IPS DF 6.9 (cell line): ENCODE data around the gene TBKBP1.

Source experiments
- DNase-seq: peaks from one replicate; pipeline ENCODE4 v3.0.0-alpha.2; 2013; ENCODE audit warnings: low read depth, low spot score
- H3K27ac ChIP-seq: one replicate; pipeline ENCODE4 v1.5.1; 2013; ENCODE audit warnings: low read length, control low read depth
- H3K27me3 ChIP-seq: 2 replicates; pipeline ENCODE4 v1.6.1; 2013; ENCODE audit warnings: mild to moderate bottlenecking, low read length; ENCODE audit not compliant: control insufficient read depth, insufficient read depth
- H3K36me3 ChIP-seq: 2 replicates; pipeline ENCODE4 v1.6.1; 2013; ENCODE audit warnings: low read length; ENCODE audit not compliant: control insufficient read depth, insufficient read depth
- H3K4me1 ChIP-seq: 2 replicates; pipeline ENCODE4 v1.6.1; 2013; ENCODE audit warnings: low read length; ENCODE audit not compliant: control insufficient read depth, insufficient read depth
- H3K4me3 ChIP-seq: 2 replicates; pipeline ENCODE4 v1.5.1; 2013; ENCODE audit warnings: mild to moderate bottlenecking, low read length
- H3K9me3 ChIP-seq: 2 replicates; pipeline ENCODE4 v1.6.1; 2013; ENCODE audit warnings: low read length, inconsistent platforms; ENCODE audit not compliant: control insufficient read depth, insufficient read depth
- WGBS: extraction: QIAGEN DNeasy Blood & Tissue Kit; methylation state at CpG from one replicate; pipeline ENCODE4 v1.1.7; 2013; ENCODE audit warnings: mixed read lengths, missing lambda C conversion rate; ENCODE audit not compliant: insufficient read length, insufficient coverage; 5-methylcytosine and 5-hydroxymethylcytosine counted together

Gene TBKBP1

DNA sequence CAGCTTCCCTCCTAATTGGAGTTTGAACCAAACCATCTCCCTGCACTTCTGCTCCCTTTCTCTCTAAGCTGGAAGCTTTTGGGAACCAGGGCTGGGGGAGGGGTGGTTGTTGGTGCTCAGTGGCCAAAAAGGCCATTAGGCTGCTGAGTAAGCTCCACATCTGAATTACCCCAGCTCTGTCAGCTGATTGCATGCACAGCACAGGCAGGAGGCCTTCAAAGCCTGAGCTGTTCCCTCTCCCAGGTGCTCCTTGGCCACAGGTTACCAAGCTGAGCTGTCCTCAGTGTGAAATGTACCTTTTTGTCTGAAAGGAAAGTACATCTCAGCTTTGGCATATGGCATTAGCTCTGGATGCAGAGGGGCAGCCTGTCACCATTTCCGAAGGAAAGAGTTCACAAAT is 6.2 kb upstream of the TBKBP1 start:
- H3K36me3 ChIP-seq = peaks cover 3% of the 10 kb centered on the region; the same call in 1 of the 2 replicates
- H3K9me3 ChIP-seq = no peaks in the 10 kb centered on the region
- peaks cover 8% of the 10 kb centered on the region; the same call in 1 of the 2 replicates for H3K4me1 ChIP-seq
- no peak for DNase-seq
- no peak overlapping the region for H3K27ac ChIP-seq
- no peak overlapping the region for H3K4me3 ChIP-seq
- WGBS = no CpG with 5 or more reads among the region's 1 CpG
- no peaks in the 10 kb centered on the region for H3K27me3 ChIP-seq

DNA sequence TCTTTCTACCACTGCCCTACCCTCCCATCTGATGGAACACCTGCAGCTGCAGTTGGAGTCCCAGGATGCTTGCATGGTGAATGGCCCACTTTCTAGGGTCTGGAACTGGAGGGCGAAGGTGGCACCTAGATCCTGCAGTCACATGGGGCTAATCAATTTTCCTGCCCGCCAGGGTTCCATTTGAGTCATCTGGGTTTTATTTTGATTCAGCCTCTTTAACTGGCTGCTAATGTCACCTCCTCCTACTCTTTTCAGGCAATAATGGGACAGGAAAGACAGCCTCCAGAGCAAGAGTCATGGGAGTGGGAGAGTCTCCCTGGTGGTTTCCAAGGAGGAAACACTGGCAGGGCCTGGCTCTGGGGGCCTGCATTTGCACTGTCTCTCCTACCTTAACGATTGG is 3.8 kb upstream of the TBKBP1 start:
- Histone ChIP-seq H3K9me3 (no peaks in the 10 kb centered on the region), H3K27me3 (no peaks in the 10 kb centered on the region), H3K36me3 (no peaks in the 10 kb centered on the region), H3K27ac (no peak overlapping the region), H3K4me3 (no peak overlapping the region), H3K4me1 (peaks cover 14% of the 10 kb centered on the region; the same call in 1 of the 2 replicates)
- DNase-seq = no peak
- no CpG with 5 or more reads among the region's 3 CpGs for WGBS

DNA sequence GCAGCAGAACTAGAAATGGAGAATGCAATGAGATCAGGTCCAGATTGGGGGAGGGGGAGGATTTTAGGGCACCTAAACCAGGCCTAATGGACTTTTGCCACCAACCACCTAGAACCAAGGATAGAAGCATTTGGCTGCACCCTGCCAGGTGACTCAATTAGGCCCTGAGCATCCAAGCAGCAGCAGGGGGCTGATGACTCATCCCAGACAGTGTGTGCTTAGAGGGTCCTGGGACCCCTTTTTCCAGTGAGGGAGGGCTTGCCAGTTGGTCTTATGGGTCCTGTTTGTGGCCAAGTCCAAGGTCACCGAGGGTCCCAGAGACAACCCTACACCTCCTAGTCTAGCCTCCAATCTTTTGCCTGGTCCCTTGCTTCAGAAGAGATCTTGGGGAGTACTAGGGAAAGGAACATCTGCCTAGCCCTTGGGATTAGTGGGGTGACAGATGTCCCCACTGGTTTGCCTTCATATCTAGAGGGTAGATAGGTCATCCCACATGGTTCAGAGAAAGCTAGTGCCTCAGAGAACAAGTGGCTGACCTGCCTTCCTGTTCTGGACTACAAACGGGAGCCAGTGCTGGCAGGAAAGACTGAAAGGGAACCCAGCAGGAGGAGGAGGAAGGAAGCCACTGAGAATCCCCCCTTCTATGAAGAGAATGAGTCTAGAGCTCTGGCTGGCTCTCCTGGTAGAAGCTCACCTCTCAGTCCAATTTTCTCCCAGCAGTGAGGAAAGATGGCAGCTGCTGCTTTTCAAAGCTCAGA is 1.6 kb upstream of the TBKBP1 start:
- Histone ChIP-seq H3K27ac (no peak overlapping the region), H3K9me3 (no peaks in the 10 kb centered on the region), H3K4me3 (no peak overlapping the region), H3K36me3 (no peaks in the 10 kb centered on the region), H3K4me1 (peaks cover 14% of the 10 kb centered on the region; the same call in 1 of the 2 replicates), H3K27me3 (no peaks in the 10 kb centered on the region)
- DNase-seq = no peak
- WGBS = no CpG with 5 or more reads among the region's 2 CpGs

DNA sequence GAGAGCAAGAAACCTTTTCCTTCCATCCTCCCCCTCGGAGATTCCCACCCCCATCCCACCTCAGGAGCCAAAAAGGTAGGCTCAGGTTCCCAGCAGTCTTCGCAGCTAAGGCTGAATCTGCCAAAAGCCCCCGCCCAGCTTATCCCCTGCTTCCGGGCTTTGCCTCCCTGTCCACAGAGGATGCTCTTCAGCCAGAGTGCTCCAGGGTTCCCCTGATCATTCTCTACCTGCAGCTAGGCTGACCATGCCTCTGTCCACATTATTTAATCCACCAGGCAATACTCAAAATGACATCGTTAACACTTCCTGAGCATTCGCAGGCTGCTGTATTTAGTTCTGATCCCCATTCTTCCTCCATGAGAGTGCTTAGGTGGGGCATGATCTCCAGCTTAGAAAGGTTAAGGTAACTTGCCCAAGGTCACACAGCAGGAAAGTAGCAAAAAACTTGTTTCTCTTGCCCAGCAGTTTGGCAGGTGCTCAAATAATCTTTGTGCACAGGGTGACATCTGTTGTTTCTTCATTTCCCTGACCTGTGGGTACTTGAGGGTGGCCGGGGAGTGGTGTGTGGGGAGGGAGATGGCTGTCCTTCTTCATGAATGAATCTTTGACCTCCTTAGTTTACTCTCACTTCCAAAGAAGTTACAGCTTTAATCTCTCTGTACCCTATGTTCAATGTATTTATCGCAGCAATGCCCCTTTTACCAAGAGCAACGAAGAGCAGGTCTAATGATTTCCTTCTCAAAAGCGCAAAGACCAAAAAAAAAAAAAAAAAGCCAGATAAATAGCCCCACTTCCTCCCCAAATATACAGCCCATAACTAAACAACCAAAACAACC is 848 bp upstream of the TBKBP1 start:
- H3K9me3 ChIP-seq = no peaks in the 10 kb centered on the region
- H3K27me3 ChIP-seq = no peaks in the 10 kb centered on the region
- no peaks in the 10 kb centered on the region for H3K36me3 ChIP-seq
- no peak for DNase-seq
- H3K4me3 ChIP-seq = peak overlapping the region; percentile 37; the same call in 1 of the 2 replicates
- H3K4me1 ChIP-seq = peaks cover 11% of the 10 kb centered on the region; the same call in 1 of the 2 replicates
- WGBS = no CpG with 5 or more reads among the region's 10 CpGs
- no peak overlapping the region for H3K27ac ChIP-seq

DNA sequence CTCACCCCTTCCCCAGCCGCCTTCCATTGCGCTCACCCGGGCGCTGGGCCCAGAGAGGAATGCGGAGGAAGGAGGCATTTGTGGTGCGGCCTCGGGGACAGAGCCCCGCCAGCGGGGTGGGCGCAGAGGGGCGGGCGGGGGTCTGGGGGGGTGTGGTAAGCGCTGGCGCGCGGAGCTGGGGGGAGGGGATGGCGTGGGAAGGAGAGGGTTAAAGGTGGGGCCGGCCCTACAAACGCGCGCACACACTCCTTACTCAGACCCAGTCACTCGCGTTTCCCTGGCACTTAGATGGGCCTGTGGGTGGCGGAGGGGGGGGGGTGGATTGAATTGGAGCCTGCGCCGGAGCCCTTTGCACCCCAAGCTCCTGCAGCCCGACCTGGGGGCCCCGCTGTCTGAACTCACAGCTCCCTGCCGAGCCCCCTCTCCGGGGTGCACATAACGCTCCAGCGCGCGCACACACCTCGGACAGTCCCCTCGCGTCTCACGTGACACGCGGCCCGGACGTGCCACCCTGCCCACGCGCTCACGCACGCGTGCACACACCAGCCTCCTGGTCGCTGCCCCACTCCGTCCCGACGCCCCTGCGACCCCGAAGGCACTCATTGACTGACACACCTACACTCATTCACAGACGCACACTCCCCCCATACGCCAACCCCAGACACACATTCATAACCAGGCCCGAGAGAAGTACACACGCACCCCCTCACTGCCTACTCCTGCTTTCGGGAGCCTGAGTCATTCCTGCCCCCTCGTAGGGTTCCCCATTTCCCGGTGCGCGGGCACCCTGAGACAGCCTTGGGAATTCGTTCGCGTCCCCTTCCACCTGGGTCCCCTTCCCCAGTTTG is 844 bp downstream of the TBKBP1 start:
- H3K27me3 ChIP-seq = no peaks in the 10 kb centered on the region
- H3K4me1 ChIP-seq = peaks cover 11% of the 10 kb centered on the region; the same call in 1 of the 2 replicates
- H3K36me3 ChIP-seq = 0 out of 2 replicates have a peak, but pooled peaks cover 2% of the 10 kb centered on the region
- no peak overlapping the region for H3K27ac ChIP-seq
- no peak for DNase-seq
- WGBS = no CpG with 5 or more reads among the region's 65 CpGs
- no peaks in the 10 kb centered on the region for H3K9me3 ChIP-seq
- peak overlapping the region; percentile 37; the same call in 1 of the 2 replicates for H3K4me3 ChIP-seq

DNA sequence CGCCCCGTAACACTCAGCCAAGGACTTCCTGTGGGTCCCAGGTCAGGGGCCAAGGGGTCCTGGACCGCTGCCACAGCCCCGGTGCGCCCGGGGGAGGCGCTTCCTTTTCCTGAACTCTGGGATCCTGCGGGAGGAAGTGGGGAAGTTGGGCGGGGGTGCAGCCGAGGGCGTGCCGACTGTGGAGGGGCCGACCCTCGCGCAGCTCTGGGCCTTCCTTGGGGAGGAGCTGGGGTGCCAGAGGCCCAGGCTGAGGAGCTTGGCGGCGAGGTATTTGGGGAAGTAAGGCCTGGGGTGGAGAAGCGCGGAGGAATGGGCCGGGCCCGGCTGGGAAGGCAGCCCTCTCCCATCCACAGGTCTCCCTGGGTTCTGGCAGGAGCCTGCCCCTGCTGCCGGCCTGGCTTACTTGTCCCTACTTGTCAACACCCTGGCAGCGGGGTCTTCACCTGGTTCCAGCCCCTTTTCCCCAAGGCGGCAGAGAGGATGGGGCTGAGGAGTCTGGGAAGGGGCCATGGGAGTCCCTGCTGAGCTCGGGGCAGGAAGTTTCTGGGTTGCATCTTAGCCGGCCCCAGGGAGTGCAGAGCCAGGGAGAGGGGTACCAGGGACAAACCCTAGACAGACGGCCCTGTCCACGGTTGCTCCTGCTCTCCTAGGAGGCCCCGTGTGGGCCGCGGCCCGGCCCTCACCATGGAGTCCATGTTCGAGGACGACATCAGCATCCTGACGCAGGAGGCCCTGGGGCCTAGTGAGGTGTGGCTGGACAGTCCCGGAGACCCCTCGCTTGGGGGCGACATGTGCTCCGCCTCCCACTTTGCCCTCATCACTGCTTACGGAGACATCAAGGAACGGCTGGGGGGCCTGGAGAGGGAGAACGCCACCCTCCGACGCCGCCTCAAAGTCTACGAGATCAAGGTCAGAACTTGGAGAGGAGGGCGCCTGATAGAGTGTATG is 1.7 kb downstream of the TBKBP1 start:
- Histone ChIP-seq H3K4me3 (peak overlapping the region; percentile 37; the same call in 1 of the 2 replicates), H3K27ac (no peak overlapping the region), H3K9me3 (no peaks in the 10 kb centered on the region), H3K27me3 (no peaks in the 10 kb centered on the region), H3K4me1 (peaks cover 11% of the 10 kb centered on the region; the same call in 1 of the 2 replicates), H3K36me3 (0 out of 2 replicates have a peak, but pooled peaks cover 2% of the 10 kb centered on the region)
- WGBS = no CpG with 5 or more reads among the region's 47 CpGs
- DNase-seq = no peak

DNA sequence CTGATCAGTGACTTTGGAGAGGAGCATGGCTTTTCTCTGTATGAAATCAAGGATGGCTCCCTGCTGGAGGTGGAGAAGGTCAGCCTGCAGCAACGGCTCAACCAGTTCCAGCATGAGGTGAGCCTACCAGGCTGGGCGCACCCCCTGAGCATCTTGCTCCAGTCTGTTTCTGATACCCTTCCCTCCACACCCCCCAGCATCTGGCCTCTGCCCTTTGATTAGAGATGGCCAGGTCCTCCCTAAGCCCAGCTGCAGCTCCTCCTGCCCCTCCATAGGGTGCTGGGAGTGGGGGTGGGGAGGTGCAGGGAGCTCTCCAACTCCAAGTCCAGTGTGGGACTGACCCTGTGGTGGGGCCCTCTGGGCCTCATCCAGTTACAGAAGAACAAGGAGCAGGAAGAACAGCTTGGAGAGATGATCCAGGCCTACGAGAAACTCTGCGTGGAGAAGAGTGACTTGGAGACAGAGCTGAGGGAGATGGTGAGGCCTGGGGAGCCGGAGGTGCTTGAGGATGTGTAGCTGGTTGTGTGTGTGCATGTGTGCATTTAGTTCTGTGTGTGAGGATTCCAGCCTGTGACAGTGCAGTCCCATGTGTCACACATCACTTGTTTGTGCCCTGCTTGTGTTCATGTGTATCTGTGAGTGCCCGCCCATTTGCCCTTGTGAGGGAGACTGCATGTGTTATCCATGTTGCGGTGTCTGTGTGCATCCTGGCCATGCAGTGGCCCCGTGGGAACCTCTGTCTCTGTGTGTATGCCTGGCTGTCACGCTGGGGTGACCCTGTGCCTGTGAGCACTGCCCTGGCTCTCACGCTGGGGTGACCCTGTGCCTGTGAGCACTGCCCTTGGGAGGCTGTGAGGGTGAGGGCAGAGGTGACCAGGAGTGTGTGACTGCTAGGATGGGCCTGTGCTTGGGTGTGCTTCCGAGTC is 3.0 kb downstream of the TBKBP1 start:
- H3K4me1 ChIP-seq = peaks cover 11% of the 10 kb centered on the region; the same call in 1 of the 2 replicates
- H3K9me3 ChIP-seq = no peaks in the 10 kb centered on the region
- no CpG with 5 or more reads among the region's 11 CpGs for WGBS
- no peaks in the 10 kb centered on the region for H3K27me3 ChIP-seq
- no peak overlapping the region for H3K27ac ChIP-seq
- H3K4me3 ChIP-seq = no peak overlapping the region
- DNase-seq = no peak
- 0 out of 2 replicates have a peak, but pooled peaks cover 2% of the 10 kb centered on the region for H3K36me3 ChIP-seq

DNA sequence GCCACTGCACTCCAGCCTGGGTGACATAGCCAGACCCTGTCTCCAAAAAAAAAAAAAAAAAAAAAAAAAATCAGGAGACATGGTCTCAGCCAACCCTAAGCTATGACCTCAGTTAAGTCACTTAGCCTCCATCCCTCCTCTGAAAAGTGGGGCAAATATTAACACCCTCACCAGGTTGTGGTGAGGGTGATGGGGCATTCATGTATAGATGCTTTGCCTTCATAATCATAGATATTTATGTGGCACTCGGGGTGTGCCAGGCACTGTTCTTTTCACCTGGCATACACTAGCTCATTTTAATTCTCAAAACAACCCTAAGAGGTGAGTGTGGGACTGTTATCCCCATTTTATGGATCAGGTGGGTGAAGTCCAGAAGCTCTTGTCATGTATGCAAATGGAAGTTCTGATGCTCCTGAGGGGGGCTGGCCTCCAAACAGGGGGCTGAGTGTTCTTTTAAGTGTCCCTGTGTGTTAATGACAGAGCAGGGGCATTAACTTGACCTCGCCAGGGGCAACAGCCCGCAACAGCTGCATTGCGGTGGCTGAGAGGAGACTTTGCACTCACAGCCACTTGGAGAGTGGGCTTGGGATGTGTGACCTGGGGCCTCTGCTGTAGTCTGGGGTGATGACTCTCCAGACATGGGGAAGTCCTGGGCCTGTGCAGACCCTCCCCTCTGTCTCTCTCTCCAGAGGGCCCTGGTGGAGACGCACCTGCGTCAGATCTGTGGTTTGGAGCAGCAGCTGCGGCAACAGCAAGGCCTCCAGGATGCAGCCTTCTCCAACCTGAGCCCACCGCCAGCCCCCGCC is 4.1 kb downstream of the TBKBP1 start:
- whole genome bisulfite sequencing = no CpG with 5 or more reads among the region's 9 CpGs
- H3K27me3 ChIP-seq = no peaks in the 10 kb centered on the region
- peaks cover 2% of the 10 kb centered on the region; the same call in 1 of the 2 replicates for H3K4me1 ChIP-seq
- no peaks in the 10 kb centered on the region for H3K9me3 ChIP-seq
- H3K27ac ChIP-seq = no peak overlapping the region
- no peak overlapping the region for H3K4me3 ChIP-seq
- 0 out of 2 replicates have a peak, but pooled peaks cover 2% of the 10 kb centered on the region for H3K36me3 ChIP-seq
- DNase-seq = no peak
